Kidney epithelial cell (primary cell): Measurements from ENCODE around the gene MPP1. TPM values are rescaled to one million over a fixed set of nuclear protein-coding genes. Genes with fewer than 3 reads are reported as not detected.
"Not testable (repeated sequence)": the region's sequence is repeated elsewhere in the genome, so short reads cannot be mapped to it uniquely, and the experiment has no call there.

Source experiments
- DNase-seq: peaks from one replicate; pipeline ENCODE4 v3.0.0-alpha.2; 2010; ENCODE audit warnings: low read depth
- H3K27me3 ChIP-seq: 2 replicates; pipeline ENCODE4 v1.6.0; 2011; ENCODE audit warnings: low read length; ENCODE audit not compliant: control insufficient read depth, insufficient read depth
- H3K36me3 ChIP-seq: 2 replicates; pipeline ENCODE4 v1.5.1; 2011; ENCODE audit warnings: low read length; ENCODE audit not compliant: control insufficient read depth, insufficient read depth
- H3K4me3 ChIP-seq: 2 replicates; pipeline ENCODE4 v1.5.1; 2011; ENCODE audit warnings: low read depth, mild to moderate bottlenecking, control low read depth, low read length
- CTCF ChIP-seq: IDR thresholded peaks from 2 replicates; pipeline ENCODE4 v1.5.1; 2011; ENCODE audit warnings: mild to moderate bottlenecking, moderate library complexity, low read length, control low read depth, inconsistent platforms; ENCODE audit not compliant: insufficient read depth, poor library complexity, severe bottlenecking
- total RNA-seq: library from RNA; depleted of rRNA; stranded (reverse); fragments of >200 nt; gene quantifications from 2 replicates; pipeline ENCODE4 v1.2.3, GENCODE V29; 2015

The MPP1 gene
- total RNA-seq, 1 donor from 2014 or later: 9.3 TPM

GRCh38 chrX:154824638-154825037 is 19.4 kb upstream of the MPP1 start:
- no peak for DNase-seq
- Histone ChIP-seq H3K27me3 (no peaks in the 10 kb centered on the region), H3K36me3 (no peaks in the 10 kb centered on the region), H3K4me3 (no peak overlapping the region)
- TF ChIP-seq CTCF: no peak

GRCh38 chrX:154822029-154822428 is 16.7 kb upstream of the MPP1 start:
- no peak for DNase-seq
- H3K4me3 ChIP-seq: no peak overlapping the region
- H3K27me3 ChIP-seq: no peaks in the 10 kb centered on the region
- TF ChIP-seq CTCF: no peak
- H3K36me3 ChIP-seq: no peaks in the 10 kb centered on the region

GRCh38 chrX:154821523-154821922 is 16.2 kb upstream of the MPP1 start:
- Histone ChIP-seq H3K4me3 (no peak overlapping the region), H3K36me3 (no peaks in the 10 kb centered on the region), H3K27me3 (no peaks in the 10 kb centered on the region)
- TF ChIP-seq CTCF: no peak
- no peak for DNase-seq

GRCh38 chrX:154819771-154820341 is 14.6 kb upstream of the MPP1 start:
- Histone ChIP-seq H3K36me3 (no peaks in the 10 kb centered on the region), H3K4me3 (no peak overlapping the region), H3K27me3 (no peaks in the 10 kb centered on the region)
- no peak for DNase-seq
- TF ChIP-seq CTCF: no peak

- no peak for DNase-seq
- Histone ChIP-seq H3K27me3 (no peaks in the 10 kb centered on the region), H3K36me3 (no peaks in the 10 kb centered on the region), H3K4me3 (no peak overlapping the region)
- TF ChIP-seq CTCF: no peak
Observed at GRCh38 chrX:154818916-154819770, 13.9 kb upstream of the MPP1 start.

GRCh38 chrX:154817048-154817618 is 11.8 kb upstream of the MPP1 start:
- not testable (repeated sequence) for H3K27me3 ChIP-seq, H3K4me3 ChIP-seq, H3K36me3 ChIP-seq, DNase-seq

- not testable (repeated sequence) for H3K36me3 ChIP-seq, H3K4me3 ChIP-seq, H3K27me3 ChIP-seq, DNase-seq
Observed at GRCh38 chrX:154816326-154816898, 11.1 kb upstream of the MPP1 start.
